T47D (cell line): ENCODE measurements around the gene GRK7.
A peak's percentile ranks its signal among the peaks of the same experiment; 100 is the strongest.
"Not testable (repeated sequence)": the region's sequence is repeated elsewhere in the genome, so short reads cannot be mapped to it uniquely, and the experiment has no call there.

Experiments
- DNase-seq, 2 experiments: peaks; one replicate each; pipeline versions ENCODE4 v3.0.0 to v3.0.0-alpha.2; 2011 to 2012; ENCODE audit warnings: low read depth in 1 of 2, low spot score in 1 of 2
- JUND ChIP-seq: IDR thresholded peaks from 2 replicates; pipeline ENCODE4 v1.6.1; 2012; ENCODE audit warnings: low read depth
- in situ Hi-C: cut with HindIII; loops from 2 replicates; pipeline ENCODE4 v1.10.0; 2016; ENCODE audit warnings: low sequenced_read_pairs, low pct_unique_long_range_greater_than_20kb

The GRK7 gene

DNA sequence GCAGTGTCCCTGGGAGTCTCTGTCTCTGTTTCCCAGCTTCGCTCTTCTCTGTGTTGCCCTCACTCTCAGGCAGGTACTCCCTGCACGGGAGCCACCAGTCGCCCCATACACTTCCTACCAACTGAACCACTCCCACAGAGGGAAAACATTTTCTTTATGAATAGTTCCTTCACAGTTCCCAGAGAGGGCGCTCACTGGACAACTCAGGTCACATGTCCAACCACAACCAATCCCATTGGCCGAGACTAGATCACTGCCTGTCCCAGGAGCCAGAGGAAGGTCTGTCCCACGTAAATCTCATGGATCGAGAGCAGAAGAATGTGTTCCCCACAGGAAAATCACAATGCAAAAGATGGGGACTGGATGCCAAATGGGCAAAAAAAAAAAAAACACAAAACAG is 26.1 kb downstream of the GRK7 start:
- no peak for TF ChIP-seq JUND
- in situ Hi-C loops: no loop called here
- peak in 1 of 2 experiments; percentile 29 for DNase-seq

DNA sequence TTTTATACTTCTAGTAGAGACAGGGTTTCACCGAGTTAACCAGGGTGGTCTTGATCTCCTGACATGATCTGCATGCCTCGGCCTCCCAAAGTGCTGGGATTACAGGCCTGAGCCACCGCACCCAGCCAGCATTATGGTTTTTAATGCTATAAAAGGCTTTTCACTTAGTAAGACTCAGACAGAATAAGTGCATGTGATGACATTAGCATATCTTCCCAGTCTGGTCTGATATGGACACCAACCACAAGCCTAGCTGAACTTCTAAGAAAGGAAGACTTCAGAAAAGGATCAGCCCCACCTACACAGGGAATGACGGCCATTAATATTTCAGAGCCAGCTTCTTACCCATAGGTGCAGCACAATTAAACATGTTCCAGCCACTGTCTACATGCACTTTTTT is 27.0 kb downstream of the GRK7 start:
- DNase-seq: no peak
- TF ChIP-seq JUND: no peak
- in situ Hi-C loops: no loop called here

DNA sequence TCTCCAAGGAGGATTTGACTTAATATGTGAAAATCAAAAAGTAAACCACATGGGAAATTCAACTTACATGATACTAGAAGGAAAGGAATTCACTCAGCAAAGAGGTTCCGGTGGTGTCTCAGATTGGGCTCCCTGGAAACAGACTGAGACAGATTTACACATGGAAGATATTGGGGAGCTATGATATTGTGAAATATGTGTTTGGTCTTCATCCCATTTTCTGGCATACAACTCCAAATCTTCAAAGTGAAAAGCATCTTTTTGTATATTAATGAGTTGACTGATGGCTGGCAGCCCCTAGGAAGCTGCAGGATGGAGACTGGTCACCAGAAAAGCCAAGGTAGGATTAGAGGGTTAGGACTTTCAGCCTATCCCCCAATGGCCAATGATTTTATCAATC is 29.3 kb downstream of the GRK7 start:
- no peak for TF ChIP-seq JUND
- in situ Hi-C loops: no loop called here
- DNase-seq: no peak

DNA sequence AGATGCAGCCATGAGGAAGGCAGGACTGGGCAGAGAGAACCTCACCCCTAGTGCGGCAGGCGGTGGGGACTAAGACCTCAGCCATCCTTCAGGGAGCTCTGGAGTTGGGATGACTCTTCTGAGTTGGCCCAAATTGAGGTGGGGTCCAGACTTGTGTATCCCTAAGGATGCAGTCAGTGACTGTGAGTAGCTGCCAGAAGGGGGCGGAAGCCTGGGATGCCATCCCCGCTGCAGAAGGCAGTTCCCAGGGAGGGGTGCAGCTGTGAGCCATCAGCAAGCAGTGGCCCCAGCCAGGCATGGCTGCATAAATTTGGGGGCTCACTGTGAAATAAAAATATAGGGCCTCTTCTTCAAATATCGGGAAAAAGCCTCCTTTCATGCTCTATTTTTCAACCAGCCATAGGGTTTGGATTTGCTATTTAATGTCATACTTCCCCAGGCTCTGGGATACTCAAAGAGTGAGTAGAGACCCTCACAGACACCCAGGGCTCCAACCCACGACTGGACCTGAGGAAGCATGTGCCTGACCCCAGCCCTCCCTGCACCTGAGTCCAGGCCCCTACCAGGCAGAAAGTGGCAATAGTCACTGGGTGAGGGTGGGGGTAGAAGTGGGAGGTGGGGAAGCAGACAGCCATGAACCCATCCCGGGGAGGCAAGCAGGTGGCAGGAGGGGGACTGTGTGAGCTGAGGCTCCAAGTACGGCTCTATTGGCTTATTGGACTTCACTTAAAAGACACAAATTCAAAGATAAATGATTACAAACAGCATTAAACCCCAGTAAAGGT is 30.5 kb downstream of the GRK7 start:
- DNase-seq: no peak
- no peak for TF ChIP-seq JUND
- in situ Hi-C loops: no loop called here

DNA sequence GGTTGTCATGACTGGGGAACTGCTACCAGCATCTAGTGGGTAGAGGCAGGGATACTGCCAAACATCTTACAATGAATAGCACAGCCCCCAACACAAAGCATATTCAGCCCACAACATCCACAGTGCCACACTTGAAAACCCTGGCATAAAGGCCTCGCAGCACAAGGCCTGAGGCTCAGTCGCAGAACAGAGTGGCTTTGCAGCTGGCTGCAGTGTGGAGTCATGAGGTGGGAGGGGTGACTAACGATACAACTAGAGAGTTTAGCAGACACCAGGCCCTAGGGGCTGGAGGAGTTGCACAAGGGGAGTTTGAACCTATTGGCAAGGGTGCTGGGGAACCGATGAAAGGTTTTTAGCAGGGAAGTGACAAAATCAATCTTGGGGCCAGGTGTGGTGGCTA is 32.1 kb downstream of the GRK7 start:
- DNase-seq: no peak
- in situ Hi-C loops: no loop called here
- TF ChIP-seq JUND: no peak

DNA sequence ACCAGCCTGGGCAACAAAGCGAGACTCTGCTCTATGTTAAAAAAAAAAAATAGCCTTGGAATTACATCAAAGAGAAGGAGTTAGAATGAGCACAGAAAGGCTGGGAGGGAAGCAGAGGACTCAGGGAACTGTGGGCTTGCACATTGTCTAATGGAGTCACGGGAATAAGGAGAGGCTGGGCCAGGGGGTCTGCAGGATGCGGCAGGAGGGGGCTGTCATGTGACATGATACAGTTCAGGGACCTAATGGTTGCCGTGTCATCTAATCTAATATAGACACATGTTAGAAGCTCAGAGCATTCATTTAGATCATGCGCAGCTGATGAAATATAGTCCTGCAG is 32.5 kb downstream of the GRK7 start:
- DNase-seq: no peak
- TF ChIP-seq JUND: no peak
- in situ Hi-C loops: no loop called here

DNA sequence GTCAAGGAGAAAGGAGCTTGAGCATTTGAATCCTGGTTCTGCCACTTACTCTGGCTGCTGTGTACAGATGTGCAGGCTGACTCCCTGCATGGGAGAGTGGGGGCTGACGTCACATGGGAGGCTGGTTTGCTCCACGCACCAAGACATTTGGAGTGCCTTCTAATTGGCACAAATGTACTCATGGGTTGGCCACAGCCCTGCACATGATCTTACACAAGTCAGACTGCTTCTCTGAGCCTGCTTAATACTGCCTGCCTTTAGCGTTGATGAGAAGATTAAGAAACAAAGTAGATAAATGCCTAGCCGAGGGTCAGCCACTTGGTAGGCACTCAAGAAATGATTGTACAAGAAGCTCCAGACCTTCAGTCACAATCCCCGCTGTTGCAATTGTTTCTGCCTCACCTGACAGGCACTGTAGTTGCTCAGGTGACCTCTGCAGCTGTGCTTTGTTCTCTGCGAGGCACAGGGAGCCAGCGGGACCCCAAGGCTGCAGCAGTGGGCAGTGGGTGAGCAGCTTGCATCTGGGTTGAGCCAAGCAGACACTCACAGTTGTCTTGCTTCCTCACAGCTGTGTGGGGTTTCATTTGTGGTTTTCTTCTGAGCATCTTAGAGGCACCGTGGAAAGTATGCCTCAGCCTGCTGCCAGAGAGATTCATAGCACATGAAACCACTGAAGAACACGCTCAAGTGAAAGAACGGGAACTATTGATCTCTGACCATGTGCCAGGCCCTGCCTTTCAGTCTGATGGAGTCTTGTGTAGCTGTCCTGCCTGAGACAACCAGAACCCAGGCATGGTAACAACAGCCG is 33.1 kb downstream of the GRK7 start:
- DNase-seq: no peak
- in situ Hi-C loops: no loop called here
- no peak for TF ChIP-seq JUND

DNA sequence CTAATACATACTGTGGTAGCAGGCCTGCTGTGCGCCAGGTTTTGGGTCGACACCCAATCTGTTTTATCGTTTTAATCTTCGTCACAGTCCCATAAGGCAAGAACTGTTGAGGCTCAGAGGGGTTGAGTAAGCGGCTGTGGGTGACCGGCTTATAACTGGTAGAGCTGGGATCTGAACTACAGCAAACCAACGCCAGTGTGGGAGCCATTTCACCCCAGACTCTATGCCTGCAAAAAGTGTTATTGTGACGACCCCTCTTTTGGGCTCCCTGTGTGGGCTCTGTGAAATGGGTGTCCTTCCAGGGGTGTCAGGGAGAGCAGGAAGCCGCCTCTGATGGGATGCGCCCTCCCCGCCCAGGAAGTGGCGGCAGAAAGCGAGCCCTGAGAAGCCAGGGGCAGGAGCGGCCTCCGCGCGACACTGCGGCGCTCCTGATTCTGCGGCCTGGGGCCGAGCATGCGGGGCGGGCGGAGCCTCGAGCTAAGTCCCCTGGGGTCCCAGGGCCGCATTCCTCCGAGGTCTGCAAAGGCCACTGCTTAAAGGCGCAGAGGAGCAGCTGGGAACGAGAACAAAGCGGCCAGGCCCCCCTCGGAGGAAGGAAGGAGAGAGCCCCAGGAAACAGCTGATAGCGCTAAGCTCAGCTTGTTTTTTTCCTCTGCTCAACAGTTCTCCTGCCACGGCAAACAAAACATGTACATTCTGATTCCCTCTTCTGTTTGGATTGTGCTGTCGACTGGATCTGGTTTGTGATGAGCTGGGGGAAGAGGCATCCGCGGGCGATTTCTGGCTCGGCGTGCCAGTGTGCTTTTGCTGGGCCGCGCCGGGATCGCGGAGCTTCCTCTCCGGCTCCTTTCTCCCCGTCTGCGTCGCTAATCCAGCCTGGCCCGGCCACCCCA is 33.9 kb downstream of the GRK7 start:
- DNase-seq: no peak
- in situ Hi-C loops: no loop called here
- TF ChIP-seq JUND: no peak

DNA sequence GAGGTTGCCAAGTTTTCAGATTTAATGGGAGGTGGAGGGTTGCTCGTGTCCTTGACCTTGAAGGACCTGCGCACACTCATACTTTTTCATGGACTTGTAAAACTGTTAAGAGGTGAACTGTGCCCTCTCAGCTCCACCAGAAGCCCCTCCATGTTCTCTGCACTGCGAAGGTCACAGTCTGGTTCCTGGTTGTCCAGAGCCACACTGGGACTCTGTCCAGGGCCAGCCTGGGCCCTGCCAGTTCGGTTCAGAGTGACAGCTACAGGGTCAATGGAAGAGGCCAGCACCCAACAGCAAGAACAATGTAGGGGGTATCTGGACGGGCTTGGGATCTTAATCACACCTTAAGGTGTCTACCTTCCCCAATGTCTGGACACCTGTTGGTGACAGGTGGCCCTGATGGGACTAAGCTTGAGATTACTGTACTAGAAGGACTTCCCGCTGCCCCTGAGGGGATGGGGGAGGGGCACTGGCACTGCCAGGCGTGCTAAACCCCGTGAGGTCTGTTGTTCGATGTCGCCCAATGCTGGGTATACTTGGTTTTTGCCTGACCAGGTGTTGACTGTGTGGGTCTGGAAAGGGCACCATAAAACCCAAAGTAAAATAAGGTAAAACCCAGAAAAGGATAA is 34.7 kb downstream of the GRK7 start:
- no peak for DNase-seq
- TF ChIP-seq JUND: no peak
- in situ Hi-C loops: no loop called here

DNA sequence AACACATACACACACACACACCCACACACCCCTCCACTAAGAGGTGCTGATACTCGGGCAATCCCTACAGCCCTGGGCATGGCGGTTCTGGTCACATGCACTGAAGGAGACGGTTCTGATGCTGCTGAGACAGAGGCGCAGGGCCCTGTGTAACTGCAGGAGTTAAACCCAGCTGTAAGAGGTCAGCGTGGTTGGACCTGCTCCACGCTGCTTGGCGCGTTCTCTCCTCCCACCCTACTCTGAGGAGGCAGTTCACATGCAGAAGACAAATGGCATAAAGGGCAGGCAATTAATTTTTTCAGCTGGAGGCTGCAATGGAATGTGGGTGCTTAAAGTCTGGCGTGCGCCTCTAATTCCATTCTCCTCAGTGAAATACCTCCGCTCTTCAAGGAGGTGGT is 35.2 kb downstream of the GRK7 start:
- DNase-seq: no peak
- in situ Hi-C loops: no loop called here
- TF ChIP-seq JUND: no peak

DNA sequence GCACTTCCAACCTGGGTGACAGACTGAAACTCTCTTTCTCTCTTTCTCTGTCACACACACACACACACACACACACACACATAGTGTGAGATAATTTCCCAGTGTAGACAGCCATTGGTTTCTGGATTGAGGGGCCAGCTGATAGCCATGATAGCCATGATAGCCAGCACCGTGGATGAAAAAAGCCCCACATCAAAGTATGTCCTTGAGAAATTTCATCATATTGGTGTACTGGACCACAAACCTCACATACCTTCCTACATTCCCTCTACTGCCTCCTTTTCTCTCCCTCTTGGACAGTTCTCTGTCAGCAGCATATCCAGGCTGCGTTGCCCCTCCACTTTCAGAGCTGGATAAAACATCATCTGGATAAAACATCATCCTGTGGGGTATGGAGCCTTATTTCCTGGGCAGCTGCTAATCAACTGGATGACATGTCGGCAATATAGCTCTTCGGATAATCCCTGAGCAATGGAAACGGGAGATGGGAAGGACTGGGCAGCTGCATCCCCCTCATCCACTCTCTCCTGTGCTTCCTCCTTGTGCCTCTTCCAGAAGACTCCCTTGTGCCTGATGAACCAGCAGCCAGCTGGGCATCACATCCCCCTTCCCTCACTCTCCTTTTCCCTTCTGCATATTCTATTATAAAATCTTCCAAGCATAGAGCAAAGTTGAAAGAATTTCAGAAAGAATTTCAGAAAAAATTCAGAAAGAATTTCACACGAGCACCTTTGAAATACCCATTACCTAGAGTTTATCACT is 39.3 kb downstream of the GRK7 start:
- in situ Hi-C loops: no loop called here
- DNase-seq: no peak
- TF ChIP-seq JUND: no peak

DNA sequence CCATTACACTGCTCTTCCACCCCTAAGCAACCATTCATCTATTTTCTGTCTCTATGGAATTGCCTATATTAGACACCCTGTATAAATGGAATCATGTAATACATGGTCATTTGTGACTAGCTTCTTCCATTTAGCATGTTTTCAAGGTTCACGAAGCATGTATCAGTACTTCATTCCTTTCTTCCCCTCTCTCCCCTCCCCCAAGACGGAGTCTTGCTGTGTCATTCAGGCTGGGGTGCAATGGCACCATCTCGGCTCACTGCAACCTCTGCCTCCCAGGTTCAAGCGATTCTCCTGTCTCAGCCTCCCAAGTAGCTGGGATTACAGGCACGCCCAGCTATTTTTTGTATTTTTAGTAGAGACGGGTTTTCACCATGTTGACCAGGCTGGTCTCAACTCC is 40.3 kb downstream of the GRK7 start:
- DNase-seq: not testable (repeated sequence)

More for the DNA sequence above, 40.3 kb downstream of the GRK7 start:
- in situ Hi-C loops: not testable (repeated sequence)
